GM21723 (cell line): ENCODE measurements around the gene OR2L8.

Experiments used
- ATAC-seq: cut with Tn5 transposase; IDR thresholded peaks from one replicate; pipeline ENCODE4 v1.9.1; 2021; ENCODE audit warnings: mild to moderate bottlenecking, moderate library complexity; ENCODE audit not compliant: unreplicated experiment

OR2L8 gene

DNA sequence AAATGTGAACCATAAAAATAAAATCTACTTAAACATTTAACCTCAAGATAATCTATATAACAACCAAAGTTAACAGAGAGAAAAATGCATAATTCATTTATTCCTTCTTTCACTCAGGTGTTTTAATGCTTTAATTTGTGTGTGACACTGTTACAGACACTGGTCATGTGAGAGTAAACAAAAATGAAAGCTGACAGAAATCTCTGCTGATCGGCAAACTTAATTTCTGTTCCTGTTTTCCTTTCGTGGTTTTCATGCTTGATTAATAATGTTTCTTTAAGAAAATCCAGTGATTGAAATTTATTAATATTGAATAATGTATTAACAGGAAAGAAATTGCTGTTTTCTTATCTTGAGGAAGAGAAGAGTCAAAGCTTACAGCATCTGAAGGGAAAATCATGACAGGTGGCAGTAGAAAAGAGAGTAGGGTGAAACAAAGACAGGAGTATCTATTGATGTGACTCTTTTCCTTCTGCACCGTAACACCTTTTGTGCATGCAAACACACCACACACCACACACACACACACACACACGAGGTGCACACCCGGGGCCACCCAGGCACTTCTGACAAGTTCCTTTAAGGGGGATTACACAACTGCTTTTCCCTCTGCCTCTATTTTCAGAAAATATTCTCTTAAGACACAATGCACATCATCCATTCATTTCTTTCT lies 18.0 kb downstream of the OR2L8 start:
- ATAC-seq, result peak; percentile 94

DNA sequence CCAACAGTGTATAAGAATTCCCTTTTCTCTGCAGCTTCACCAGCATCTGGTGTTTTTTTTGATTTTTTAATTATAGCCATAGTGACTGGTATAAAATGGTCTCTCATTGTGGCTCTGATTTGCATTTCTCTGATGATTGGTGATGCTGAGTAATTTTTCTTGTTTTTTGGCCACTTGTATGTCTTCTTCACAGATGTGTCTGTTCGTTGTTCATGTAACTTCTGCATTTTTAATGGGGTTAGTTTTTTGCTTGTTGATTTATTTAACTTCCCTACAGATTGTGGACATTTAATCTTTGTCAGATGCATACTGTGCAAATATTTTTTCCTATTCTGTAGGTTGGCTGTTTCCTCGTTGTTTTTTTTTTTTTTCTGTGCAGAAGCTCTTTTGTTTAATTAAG lies 44.3 kb downstream of the OR2L8 start:
- no peak for ATAC-seq

DNA sequence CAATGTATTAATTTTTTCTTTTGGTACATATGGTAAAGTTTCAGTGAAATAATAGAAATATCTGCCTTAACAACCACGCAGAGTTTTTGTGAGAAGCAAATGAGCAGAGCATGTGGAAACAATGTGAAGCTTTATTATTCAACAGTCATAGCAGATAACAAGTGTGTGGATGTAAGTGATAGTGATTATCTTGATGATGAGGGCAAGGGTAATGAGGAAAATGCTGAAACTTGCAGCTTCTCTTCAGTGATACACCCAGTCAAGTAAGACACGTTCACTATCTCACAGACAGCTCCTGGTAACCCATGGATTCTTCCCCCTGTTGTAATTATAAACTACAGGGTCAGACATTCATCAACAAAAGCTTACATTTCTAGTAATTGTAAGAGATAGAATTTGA lies 50.2 kb downstream of the OR2L8 start:
- ATAC-seq, result no peak
